CD4-positive, alpha-beta T cell (primary cell): Measurements from ENCODE around the gene LPO. TPM values are rescaled to one million over a fixed set of nuclear protein-coding genes. Genes with fewer than 3 reads are reported as not detected.

Source experiments
- ATAC-seq: fragments of 200-7000 bp; cut with Tn5 transposase; one replicate; pipeline ENCODE4 v1.10.0; 2022; ENCODE audit warnings: mild to moderate bottlenecking; ENCODE audit not compliant: poor library complexity
- CTCF ChIA-PET: fragments of 350-600 bp; sonication (Branson Sonifier 250); formaldehyde crosslinking; loops from one replicate; lab custom pipeline; 2021; ENCODE audit warnings: antibody characterized with exemption, inconsistent platforms; lab: Charles Lee
- POLR2A ChIA-PET: fragments of 350-600 bp; sonication (Branson Sonifier 250); formaldehyde crosslinking; loops from one replicate; lab custom pipeline; 2021; ENCODE audit warnings: antibody characterized with exemption, inconsistent platforms; lab: Charles Lee
- DNase-seq, 14 experiments: peaks; one replicate each; pipeline ENCODE4 v3.0.0-alpha.2; 2013 to 2020; ENCODE audit warnings: mixed read lengths in 2 of 14
- H3K27ac ChIP-seq, 2 donors: one replicate each; pipeline versions ENCODE4 v1.5.1 to v1.7.0; 2013; ENCODE audit warnings: low read length in 2 of 2, low read depth in 1 of 2, mild to moderate bottlenecking in 1 of 2
- H3K27me3 ChIP-seq, 2 experiments: 1 replicate in 1 of 2; 2 replicates in 1 of 2; pipeline versions ENCODE4 v1.6.1 to v1.7.0; 2013; ENCODE audit warnings: low read length in 2 of 2, control low read depth in 1 of 2, mild to moderate bottlenecking in 1 of 2, moderate library complexity in 1 of 2; ENCODE audit not compliant: insufficient read depth in 2 of 2, control insufficient read depth in 1 of 2
- H3K36me3 ChIP-seq: one replicate; pipeline ENCODE4 v1.6.1; 2013; ENCODE audit warnings: low read length, control low read depth; ENCODE audit not compliant: insufficient read depth
- H3K4me1 ChIP-seq: one replicate; pipeline ENCODE4 v1.6.1; 2013; ENCODE audit warnings: low read length, control low read depth; ENCODE audit not compliant: insufficient read depth
- H3K4me3 ChIP-seq: one replicate; pipeline ENCODE4 v1.5.1; 2013; ENCODE audit warnings: mild to moderate bottlenecking, low read length, moderate library complexity
- H3K9me3 ChIP-seq, 2 experiments: 1 replicate in 1 of 2; 2 replicates in 1 of 2; pipeline versions ENCODE4 v1.6.1 to v1.7.0; 2013; ENCODE audit warnings: low read length in 2 of 2, mild to moderate bottlenecking in 2 of 2, control low read depth in 1 of 2, moderate library complexity in 1 of 2; ENCODE audit not compliant: control insufficient read depth in 1 of 2, insufficient read depth in 1 of 2
- H3K27ac Mint-ChIP-seq: one replicate; pipeline ENCODE4 v1.8.0; 2020; ENCODE audit warnings: mixed read lengths
- H3K27me3 Mint-ChIP-seq: one replicate; pipeline ENCODE4 v1.8.0; 2021; ENCODE audit warnings: mixed read lengths
- H3K36me3 Mint-ChIP-seq: one replicate; pipeline ENCODE4 v1.8.0; 2021; ENCODE audit warnings: low read depth, mixed read lengths
- H3K4me1 Mint-ChIP-seq: one replicate; pipeline ENCODE4 v1.8.0; 2021; ENCODE audit warnings: low read depth, mixed read lengths
- H3K4me3 Mint-ChIP-seq: one replicate; pipeline ENCODE4 v1.8.0; 2020; ENCODE audit warnings: mild to moderate bottlenecking, mixed read lengths
- H3K9me3 Mint-ChIP-seq: one replicate; pipeline ENCODE4 v1.8.0; 2020; ENCODE audit warnings: mixed read lengths
- CTCF ChIP-seq: fragments of 200-600 bp; IDR thresholded peaks from one replicate; pipeline ENCODE4 v1.8.0; 2022; ENCODE audit warnings: antibody characterized with exemption, mild to moderate bottlenecking
- intact Hi-C, 2 experiments: fragments of 100-400 bp; cut with DNase I in 1 of 2; cut with micrococcal nuclease in 1 of 2; formaldehyde crosslinking; loops; one replicate each; pipeline versions ENCODE4 v1.15.1 to v1.9.0; 2023 to 2025; cut with DNase I, micrococcal nuclease
- polyA plus RNA-seq, 2 donors: library from polyadenylated mRNA; unstranded; fragments of 120-200 nt; gene quantifications; one replicate each; pipeline ENCODE4 v1.2.1, GENCODE V29; 2013
- total RNA-seq, 174 experiments: library from RNA in 2 of 174; stranded (reverse) in 2 of 174; gene quantifications; one replicate each; pipeline ENCODE4 v1.2.3 and lab custom pipeline; 2021 to 2026

LPO gene
- not detected for total RNA-seq
- not detected for polyA plus RNA-seq (2013, experiment 1 of 2)
- polyA plus RNA-seq (2013, experiment 2 of 2) = 0.01 TPM
- 0 to 0.29 (median 0) reads per million in 172 experiments for total RNA-seq (lab: John Stamatoyannopoulos, UW)

- H3K4me1 ChIP-seq = no peaks in the 10 kb centered on the region
- H3K27me3 Mint-ChIP-seq = peaks cover 78% of the 10 kb centered on the region
- no peak within 1 kb of the TSS for H3K4me3 Mint-ChIP-seq
- no peak within 1 kb of the TSS for H3K27ac Mint-ChIP-seq
- no peaks in the 10 kb centered on the region for H3K36me3 ChIP-seq
- H3K27me3 ChIP-seq = peaks cover 23 to 33% of the 10 kb centered on the region in 2 experiments
- POLR2A ChIA-PET = no interaction called here
- no peaks in the 10 kb centered on the region for H3K36me3 Mint-ChIP-seq
- H3K9me3 ChIP-seq = no peaks in the 10 kb centered on the region
- intact Hi-C loops = no loop called here
- no peak within 1 kb of the TSS for H3K4me3 ChIP-seq
- H3K9me3 Mint-ChIP-seq = no peaks in the 10 kb centered on the region
- no peak within 1 kb of the TSS for H3K27ac ChIP-seq
- no peak for TF ChIP-seq CTCF
- CTCF ChIA-PET = interaction anchor here (1.6 kb wide), 1 partner anchor 38 kb away, joined by 4 read pairs; no protein-coding TSS in a partner anchor
- ATAC-seq (no peak), DNase-seq (no peak)
- H3K4me1 Mint-ChIP-seq = no peaks in the 10 kb centered on the region
Observed at GRCh38 chr17:58238147-58238634, at the start of gene LPO. LPO (plus strand) TSS chr17:58238584; CDS start chr17:58242980, 4,396 bp downstream.

GRCh38 chr17:58189436-58190146 is 48.8 kb upstream of the LPO start:
- Histone ChIP-seq H3K4me3 (no peak overlapping the region), H3K9me3 (no peaks in the 10 kb centered on the region), H3K4me1 (no peaks in the 10 kb centered on the region), H3K27me3 (peaks cover 3 to 8% of the 10 kb centered on the region in 2 experiments), H3K27ac (no peak overlapping the region), H3K36me3 (no peaks in the 10 kb centered on the region)
- no peak overlapping the region for H3K4me3 Mint-ChIP-seq
- intact Hi-C loops = no loop called here
- H3K27me3 Mint-ChIP-seq = peaks cover 4% of the 10 kb centered on the region
- ChIA-PET CTCF (no interaction called here), POLR2A (no interaction called here)
- H3K27ac Mint-ChIP-seq = no peak overlapping the region
- ATAC-seq (no peak), DNase-seq (no peak)
- no peaks in the 10 kb centered on the region for H3K9me3 Mint-ChIP-seq
- H3K36me3 Mint-ChIP-seq = no peaks in the 10 kb centered on the region
- TF ChIP-seq CTCF = no peak
- H3K4me1 Mint-ChIP-seq = no peaks in the 10 kb centered on the region

GRCh38 chr17:58191241-58191896 is 47.0 kb upstream of the LPO start:
- no peaks in the 10 kb centered on the region for H3K9me3 ChIP-seq
- no peaks in the 10 kb centered on the region for H3K4me1 ChIP-seq
- Mint-ChIP-seq H3K9me3 (no peaks in the 10 kb centered on the region), H3K36me3 (no peaks in the 10 kb centered on the region), H3K4me1 (no peaks in the 10 kb centered on the region), H3K4me3 (no peak overlapping the region), H3K27me3 (peaks cover 4% of the 10 kb centered on the region), H3K27ac (no peak overlapping the region)
- no peaks in the 10 kb centered on the region for H3K36me3 ChIP-seq
- DNase-seq (no peak), ATAC-seq (no peak)
- POLR2A ChIA-PET = no interaction called here
- CTCF ChIA-PET = no interaction called here
- peaks cover 5 to 8% of the 10 kb centered on the region in 2 experiments for H3K27me3 ChIP-seq
- no peak for TF ChIP-seq CTCF
- H3K27ac ChIP-seq = no peak overlapping the region
- intact Hi-C loops = no loop called here
- H3K4me3 ChIP-seq = no peak overlapping the region
